IPS-18c (cell line): Measurements from ENCODE around the gene SLU7.
A peak's percentile ranks its signal among the peaks of the same experiment; 100 is the strongest.

ENCODE experiments used
- H3K4me3 ChIP-seq: 2 replicates; pipeline ENCODE4 v1.7.0; 2013; ENCODE audit warnings: low read depth, mild to moderate bottlenecking, low read length, moderate library complexity; ENCODE audit not compliant: insufficient read depth
- H3K9me3 ChIP-seq: one replicate; pipeline ENCODE4 v1.6.1; 2013; ENCODE audit warnings: mild to moderate bottlenecking, low read length, moderate library complexity; ENCODE audit not compliant: control insufficient read depth, insufficient read depth

SLU7 gene

GRCh38 chr5:160418561-160419457 lies at the start of gene SLU7:
Gene SLU7 (minus strand): TSS chr5:160419081. CDS start chr5:160415294, 3,787 bp downstream.
- no peaks in the 10 kb centered on the region for H3K9me3 ChIP-seq
- H3K4me3 ChIP-seq, result peak within 1 kb of the TSS; percentile 79

- Histone ChIP-seq H3K9me3 (no peaks in the 10 kb centered on the region), H3K4me3 (no peak overlapping the region)
Observed at GRCh38 chr5:160468363-160468975, 49.6 kb upstream of the SLU7 start.

DNA sequence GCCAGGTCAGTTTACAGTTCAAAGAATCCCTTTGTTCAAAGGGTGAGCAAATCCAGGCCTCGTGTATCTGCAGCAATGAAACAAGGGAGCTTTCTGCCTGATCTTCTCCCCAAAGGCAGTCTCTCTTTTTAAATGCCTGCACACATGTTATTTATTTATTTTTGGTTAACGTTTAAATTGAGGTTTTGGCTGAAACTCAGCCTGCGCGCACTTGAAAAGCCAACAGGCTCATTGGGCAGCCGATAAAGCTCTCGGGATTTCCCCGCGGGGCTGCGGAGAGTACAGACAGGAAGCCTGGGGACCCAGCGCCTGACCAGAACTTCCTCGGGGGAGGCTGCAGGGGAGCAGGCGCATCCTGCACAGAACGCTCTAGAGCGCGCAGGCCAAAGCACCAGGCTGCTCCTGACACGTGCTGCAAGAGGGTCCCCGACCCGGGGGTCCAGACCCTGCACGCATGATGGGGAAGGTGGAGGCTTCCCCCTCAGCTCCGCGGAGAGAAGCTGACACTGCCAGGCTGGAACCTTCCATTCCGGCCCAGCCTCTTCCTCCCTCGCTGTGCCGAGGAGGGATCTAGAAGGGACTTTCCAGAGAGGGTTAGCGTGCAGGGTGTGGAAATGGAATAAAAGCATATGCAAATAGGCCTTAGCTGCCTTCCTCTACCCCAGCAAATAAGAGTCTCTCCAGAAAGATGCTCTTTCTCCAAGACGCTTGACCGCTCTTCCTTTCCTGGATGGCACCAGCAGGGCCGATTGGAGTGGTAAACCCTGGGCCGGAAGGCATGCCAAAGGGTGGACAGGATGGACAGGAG lies 48.9 kb upstream of the SLU7 start:
- no peak overlapping the region for H3K4me3 ChIP-seq
- no peaks in the 10 kb centered on the region for H3K9me3 ChIP-seq

- Histone ChIP-seq H3K9me3 (no peaks in the 10 kb centered on the region), H3K4me3 (no peak overlapping the region)
Observed at GRCh38 chr5:160466889-160467554, 48.1 kb upstream of the SLU7 start.

DNA sequence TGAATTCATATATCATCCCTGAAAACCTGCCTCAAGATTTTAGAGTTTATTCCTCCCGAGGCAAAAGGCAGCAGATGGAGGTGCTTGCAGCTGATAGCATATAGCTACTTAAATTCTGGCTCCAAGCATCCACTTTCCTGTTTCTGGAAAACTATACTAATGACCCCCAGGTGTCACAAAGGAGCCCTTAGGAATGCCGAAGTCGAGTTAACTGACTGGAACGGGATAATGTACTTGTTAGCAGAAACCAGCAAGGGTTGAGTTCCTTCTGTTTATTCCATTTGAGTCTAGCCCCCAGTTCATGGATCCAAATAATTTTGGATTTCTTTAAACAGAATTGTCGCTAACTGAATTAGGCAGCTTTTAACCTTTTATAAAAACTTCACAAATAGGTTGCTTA lies 47.2 kb upstream of the SLU7 start:
- Histone ChIP-seq H3K9me3 (no peaks in the 10 kb centered on the region), H3K4me3 (no peak overlapping the region)

DNA sequence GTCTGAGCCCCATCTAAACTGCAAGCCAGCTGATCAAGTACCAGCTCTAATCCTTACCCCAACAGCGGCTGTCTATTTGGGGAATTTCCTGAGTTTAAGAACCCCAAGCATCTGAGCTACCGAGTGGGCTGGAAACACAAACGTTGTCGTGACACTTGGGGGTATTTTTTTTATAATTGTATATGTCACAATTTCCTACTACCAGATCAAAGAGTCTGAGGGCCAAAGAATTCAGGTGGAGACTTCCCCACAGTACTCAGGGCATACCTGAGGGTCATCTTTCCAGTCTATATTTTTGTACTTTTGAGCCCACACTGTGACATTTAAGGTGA lies 45.6 kb upstream of the SLU7 start:
- Histone ChIP-seq H3K4me3 (no peak overlapping the region), H3K9me3 (no peaks in the 10 kb centered on the region)

DNA sequence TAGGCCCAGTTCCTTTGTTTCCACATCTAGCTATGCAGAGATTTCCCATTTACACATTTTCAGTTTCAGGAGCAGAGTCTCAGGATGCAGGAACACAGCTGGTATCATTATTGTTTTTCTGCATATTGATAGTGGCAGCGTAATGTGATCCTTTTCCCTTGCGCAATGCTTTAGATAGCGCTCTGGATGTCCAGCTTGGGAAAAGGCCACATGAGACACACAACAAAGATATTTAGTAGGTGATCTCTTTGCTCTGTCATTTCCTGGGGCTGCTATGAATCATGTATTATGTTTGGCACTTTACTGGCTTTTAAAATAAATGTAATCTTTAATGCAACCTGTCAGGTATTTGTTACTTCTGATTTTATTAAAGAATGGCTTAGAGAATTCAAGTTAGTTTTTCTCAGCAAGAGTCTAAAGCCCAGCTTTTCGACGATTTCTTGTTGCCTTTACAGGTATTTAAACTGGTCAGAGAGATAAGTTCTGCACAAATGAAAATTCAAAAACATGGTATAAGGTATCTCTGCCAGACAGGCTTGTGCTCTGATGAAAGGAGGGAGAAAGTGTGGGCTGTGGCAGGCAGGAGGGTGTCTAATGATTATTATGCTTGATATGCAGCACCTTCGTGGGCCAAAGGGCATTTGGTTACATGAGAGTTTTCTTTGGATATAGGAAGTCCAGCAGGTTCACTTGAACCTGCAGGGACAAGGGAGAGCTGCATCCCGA lies 45.0 kb upstream of the SLU7 start:
- Histone ChIP-seq H3K9me3 (no peaks in the 10 kb centered on the region), H3K4me3 (no peak overlapping the region)

DNA sequence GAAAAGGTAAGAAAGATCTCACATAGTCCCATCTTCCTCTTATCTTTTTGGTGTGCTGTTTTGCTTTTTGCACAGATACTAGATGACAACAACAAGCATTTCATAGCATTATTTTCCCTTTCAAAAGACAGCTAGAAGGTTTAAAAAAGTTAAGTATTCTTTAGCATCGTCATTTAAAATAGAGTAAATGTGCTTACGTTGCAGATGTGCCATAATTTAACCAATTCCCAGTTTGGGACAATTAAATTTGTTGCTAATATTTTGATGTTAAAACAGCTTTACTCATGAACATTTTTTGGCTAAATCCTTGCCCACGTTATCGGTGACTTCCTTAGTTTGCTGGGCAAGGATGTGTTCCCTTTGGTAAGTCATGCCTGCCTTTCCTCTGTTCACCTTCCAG lies 44.3 kb upstream of the SLU7 start:
- Histone ChIP-seq H3K4me3 (no peak overlapping the region), H3K9me3 (no peaks in the 10 kb centered on the region)

- Histone ChIP-seq H3K9me3 (no peaks in the 10 kb centered on the region), H3K4me3 (no peak overlapping the region)
Observed at GRCh38 chr5:160462167-160462566, 43.3 kb upstream of the SLU7 start.

GRCh38 chr5:160461378-160461777 lies 42.5 kb upstream of the SLU7 start:
- H3K9me3 ChIP-seq, result no peaks in the 10 kb centered on the region
- no peak overlapping the region for H3K4me3 ChIP-seq

GRCh38 chr5:160460377-160461049 lies 41.6 kb upstream of the SLU7 start:
- Histone ChIP-seq H3K4me3 (no peak overlapping the region), H3K9me3 (no peaks in the 10 kb centered on the region)

DNA sequence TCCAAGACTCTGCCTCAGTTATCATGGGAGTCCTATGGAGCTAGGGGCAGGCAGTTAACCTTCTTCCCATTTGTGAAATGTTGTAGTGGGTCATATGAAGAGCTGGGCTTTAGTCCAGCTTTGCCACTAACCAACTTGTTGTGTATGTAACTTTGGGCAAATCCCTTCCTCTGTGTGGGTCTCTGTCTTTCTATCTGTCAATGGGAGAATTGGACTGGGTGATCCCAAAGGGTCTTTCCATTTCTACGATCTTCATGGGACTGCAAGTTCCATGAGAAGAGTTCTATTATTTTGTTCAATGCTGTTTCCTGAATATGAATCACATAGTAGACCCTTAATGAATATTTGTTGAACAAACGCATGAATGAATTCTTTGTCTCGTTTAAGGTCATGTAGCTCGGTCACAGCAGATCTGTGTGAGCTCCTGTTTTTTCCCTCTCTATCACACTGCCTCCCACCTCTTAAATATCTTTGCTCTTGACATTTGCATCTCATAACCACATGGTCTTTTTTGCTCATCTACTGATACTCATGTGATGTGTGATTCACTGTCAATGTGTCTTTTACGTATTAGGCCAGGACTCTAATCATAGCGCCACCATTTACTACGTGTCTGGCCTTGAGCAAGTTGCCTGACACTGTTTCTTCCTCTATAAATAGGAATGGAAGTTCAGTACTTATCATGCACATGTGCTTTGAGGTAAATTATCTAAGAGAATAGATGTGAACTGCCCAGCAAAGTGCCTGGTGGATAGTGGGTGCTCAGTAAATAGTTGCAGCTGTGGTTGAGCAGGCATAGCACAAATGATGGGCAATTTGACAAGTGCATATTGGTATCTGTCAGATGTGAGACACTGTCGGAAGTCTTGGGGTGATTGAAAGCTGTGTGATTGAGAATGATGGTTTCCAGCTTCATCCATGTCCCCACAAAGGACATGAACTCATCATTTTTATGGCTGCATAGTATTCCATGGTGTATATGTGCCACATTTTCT lies 40.2 kb upstream of the SLU7 start:
- no peak overlapping the region for H3K4me3 ChIP-seq

GRCh38 chr5:160457252-160457651 lies 38.4 kb upstream of the SLU7 start:
- H3K9me3 ChIP-seq, result no peaks in the 10 kb centered on the region
- no peak overlapping the region for H3K4me3 ChIP-seq

More for the DNA sequence above, 40.2 kb upstream of the SLU7 start:
- no peaks in the 10 kb centered on the region for H3K9me3 ChIP-seq

DNA sequence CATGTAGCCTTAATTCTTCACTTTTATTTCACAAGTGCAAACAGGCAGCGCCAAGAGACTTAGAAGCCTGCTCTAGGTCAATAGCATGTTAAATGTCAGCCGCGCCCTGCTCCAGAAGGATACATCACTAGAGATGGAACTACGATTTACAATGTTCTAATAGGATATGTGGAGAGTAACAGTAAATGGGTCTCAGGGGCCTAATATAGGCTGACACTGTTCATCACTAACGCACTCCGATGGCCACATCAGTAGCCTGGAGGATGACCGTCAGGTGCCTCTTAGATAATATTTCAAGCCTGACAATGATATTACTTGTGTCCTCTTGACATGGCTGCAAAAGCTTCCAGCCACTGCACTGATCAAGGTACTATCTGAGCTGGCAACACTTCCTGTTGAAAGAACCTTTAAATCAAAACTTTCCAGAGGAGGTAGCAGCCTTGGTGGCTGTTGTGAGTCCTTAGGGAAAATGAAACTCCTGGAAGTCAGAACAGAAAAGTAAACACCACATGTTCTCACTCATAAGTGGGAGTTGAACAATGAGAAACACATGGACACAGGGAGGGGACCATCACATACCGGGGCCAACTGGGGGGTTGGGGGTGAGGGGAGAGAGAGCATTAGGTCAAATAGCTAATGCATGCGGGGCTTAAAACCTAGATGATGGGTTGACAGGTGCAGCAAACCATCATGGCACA lies 37.7 kb upstream of the SLU7 start:
- H3K9me3 ChIP-seq, result no peaks in the 10 kb centered on the region
- no peak overlapping the region for H3K4me3 ChIP-seq

DNA sequence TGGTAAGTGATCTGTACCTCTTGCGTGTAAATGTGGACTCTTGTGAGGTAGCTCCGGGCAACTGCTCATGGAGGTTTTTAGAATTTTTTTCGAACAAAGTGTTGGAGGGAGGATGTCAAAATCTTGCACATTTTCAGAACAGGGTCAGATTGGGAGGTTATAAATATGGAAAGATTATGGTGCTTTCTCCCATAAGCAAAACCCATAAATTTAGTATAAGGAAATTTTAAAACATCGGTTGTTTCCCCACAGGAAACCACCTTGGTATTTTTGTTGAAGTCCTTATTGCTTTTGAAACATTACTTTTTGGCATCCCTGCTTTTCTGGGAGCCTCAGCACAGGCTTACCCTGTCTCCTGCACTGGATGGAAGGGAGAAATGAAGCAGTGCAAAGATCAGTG lies 36.7 kb upstream of the SLU7 start:
- H3K4me3 ChIP-seq, result no peak overlapping the region
- H3K9me3 ChIP-seq, result no peaks in the 10 kb centered on the region
